WTC11 (cell line): Measurements from ENCODE around the gene SLC35F1. TPM values are rescaled to one million over a fixed set of nuclear protein-coding genes. Genes with fewer than 3 reads are reported as not detected.
A peak's percentile ranks its signal among the peaks of the same experiment; 100 is the strongest.

Source experiments
- ATAC-seq: fragments of 200-7000 bp; cut with Tn5 transposase; 2 replicates; pipeline ENCODE4 v1.10.0; 2021; ENCODE audit warnings: mild to moderate bottlenecking, moderate library complexity
- CTCF ChIA-PET: fragments of 300-600 bp; sonication (Branson Sonifier 250); formaldehyde crosslinking; loops from one replicate; lab custom pipeline; 2021; ENCODE audit warnings: antibody characterized with exemption; lab: Charles Lee
- POLR2A ChIA-PET: fragments of 350-600 bp; sonication (Branson Sonifier 250); formaldehyde crosslinking; loops from one replicate; lab custom pipeline; 2021; ENCODE audit warnings: antibody characterized with exemption; lab: Charles Lee
- DNase-seq: peaks from one replicate; pipeline ENCODE4 v3.0.0; 2021; ENCODE audit warnings: low spot score
- H3K27ac Mint-ChIP-seq: 2 replicates; pipeline ENCODE4 v1.8.0; 2021; ENCODE audit warnings: mixed read lengths
- H3K27me3 Mint-ChIP-seq: 2 replicates; pipeline ENCODE4 v1.8.0; 2021; ENCODE audit warnings: low read depth, mild to moderate bottlenecking, moderate library complexity, mixed read lengths
- H3K36me3 Mint-ChIP-seq: 2 replicates; pipeline ENCODE4 v1.8.0; 2021; ENCODE audit warnings: mixed read lengths
- H3K4me1 Mint-ChIP-seq: 2 replicates; pipeline ENCODE4 v1.8.0; 2022; ENCODE audit warnings: mixed read lengths
- H3K4me3 Mint-ChIP-seq: 2 replicates; pipeline ENCODE4 v1.8.0; 2021; ENCODE audit warnings: mild to moderate bottlenecking, moderate library complexity, mixed read lengths
- H3K9me3 Mint-ChIP-seq: 2 replicates; pipeline ENCODE4 v1.8.0; 2021; ENCODE audit warnings: mixed read lengths
- CBFB ChIP-seq: sonication (generic); formaldehyde crosslinking; IDR thresholded peaks from 2 replicates; pipeline ENCODE4 v1.8.1; 2022; ENCODE audit warnings: mild to moderate bottlenecking, low read depth, missing genetic modification reagents
- CREB1 ChIP-seq: sonication (generic); formaldehyde crosslinking; IDR thresholded peaks from 2 replicates; pipeline ENCODE4 v1.8.0; 2023; ENCODE audit warnings: mild to moderate bottlenecking, missing genetic modification reagents
- CREM ChIP-seq: sonication (generic); formaldehyde crosslinking; IDR thresholded peaks from 2 replicates; pipeline ENCODE4 v1.8.1; 2022; ENCODE audit warnings: mild to moderate bottlenecking, missing genetic modification reagents, moderate library complexity
- ELF4 ChIP-seq: sonication (generic); formaldehyde crosslinking; IDR thresholded peaks from 2 replicates; pipeline ENCODE4 v1.8.1; 2022; ENCODE audit warnings: low read depth, mild to moderate bottlenecking, moderate library complexity, missing genetic modification reagents
- ESRRA ChIP-seq: sonication (generic); formaldehyde crosslinking; IDR thresholded peaks from 2 replicates; pipeline ENCODE4 v1.8.1; 2022; ENCODE audit warnings: mild to moderate bottlenecking, missing genetic modification reagents, borderline replicate concordance
- HMGA2 ChIP-seq: fragments of 250-450 bp; sonication (Bioruptor Pico); IDR thresholded peaks from 2 replicates; pipeline ENCODE4 v1.4.0; 2021; ENCODE audit warnings: mild to moderate bottlenecking, moderate library complexity
- IRF2 ChIP-seq: sonication (generic); formaldehyde crosslinking; IDR thresholded peaks from 2 replicates; pipeline ENCODE4 v1.8.0; 2022; ENCODE audit warnings: low read depth, missing genetic modification reagents, borderline replicate concordance
- JUN ChIP-seq: sonication (generic); formaldehyde crosslinking; IDR thresholded peaks from 2 replicates; pipeline ENCODE4 v1.8.0; 2023; ENCODE audit warnings: mild to moderate bottlenecking, missing genetic modification reagents
- KAT7 ChIP-seq: sonication (generic); formaldehyde crosslinking; IDR thresholded peaks from 2 replicates; pipeline ENCODE4 v1.8.1; 2023; ENCODE audit warnings: missing genetic modification reagents, mild to moderate bottlenecking, borderline replicate concordance
- MXD4 ChIP-seq: fragments of 250-450 bp; sonication (Bioruptor Pico); IDR thresholded peaks from 2 replicates; pipeline ENCODE4 v1.8.0; 2021; ENCODE audit warnings: mild to moderate bottlenecking, moderate library complexity, borderline replicate concordance
- MYBL2 ChIP-seq: sonication (generic); formaldehyde crosslinking; IDR thresholded peaks from 2 replicates; pipeline ENCODE4 v1.8.1; 2023; ENCODE audit warnings: mild to moderate bottlenecking, moderate library complexity, missing genetic modification reagents
- OVOL2 ChIP-seq: fragments of 250-450 bp; sonication (Bioruptor Pico); IDR thresholded peaks from 2 replicates; pipeline ENCODE4 v1.9.0; 2021; ENCODE audit warnings: mild to moderate bottlenecking, borderline replicate concordance
- SMAD3 ChIP-seq: sonication (generic); formaldehyde crosslinking; IDR thresholded peaks from 2 replicates; pipeline ENCODE4 v1.8.0; 2022; ENCODE audit warnings: missing genetic modification reagents, mild to moderate bottlenecking, borderline replicate concordance
- SP1 ChIP-seq: sonication (generic); formaldehyde crosslinking; conservative IDR thresholded peaks from 2 replicates; pipeline ENCODE4 v1.8.1; 2022; ENCODE audit warnings: missing genetic modification reagents
- TEAD4 ChIP-seq: sonication (generic); formaldehyde crosslinking; IDR thresholded peaks from 2 replicates; pipeline ENCODE4 v1.8.0; 2022; ENCODE audit warnings: mild to moderate bottlenecking, missing genetic modification reagents
- ZNF671 ChIP-seq: fragments of 250-450 bp; sonication (Bioruptor Pico); IDR thresholded peaks from 2 replicates; pipeline ENCODE4 v1.8.0; 2021; ENCODE audit warnings: mild to moderate bottlenecking
- total RNA-seq: library from RNA; stranded (reverse); gene quantifications from 3 replicates; pipeline ENCODE4 v1.2.3, GENCODE V29; 2021
- TF ChIP-seq, protein P1 (sequence below): sonication (generic); formaldehyde crosslinking; IDR thresholded peaks from 2 replicates; pipeline ENCODE4 v1.8.1; 2022; ENCODE audit warnings: missing genetic modification reagents, borderline replicate concordance
- TF ChIP-seq, protein P2 (sequence below): sonication (generic); formaldehyde crosslinking; IDR thresholded peaks from 2 replicates; pipeline ENCODE4 v1.8.1; 2023; ENCODE audit warnings: mild to moderate bottlenecking, missing genetic modification reagents, moderate library complexity
- TF ChIP-seq, protein P3 (sequence below): fragments of 250-450 bp; sonication (Bioruptor Pico); IDR thresholded peaks from 2 replicates; pipeline ENCODE4 v1.9.0; 2021; ENCODE audit warnings: mild to moderate bottlenecking
- TF ChIP-seq, protein P4 (sequence below): fragments of 250-450 bp; sonication (Bioruptor Pico); conservative IDR thresholded peaks from 2 replicates; pipeline ENCODE4 v1.9.0; 2021; ENCODE audit warnings: mild to moderate bottlenecking
- TF ChIP-seq, protein P5 (sequence below): fragments of 250-450 bp; sonication (Bioruptor Pico); IDR thresholded peaks from 2 replicates; pipeline ENCODE4 v2.1.2; 2022; ENCODE audit warnings: mild to moderate bottlenecking, moderate library complexity
- TF ChIP-seq, protein P6 (sequence below): fragments of 200-600 bp; IDR thresholded peaks from 2 replicates; pipeline ENCODE4 v1.8.0; 2022; ENCODE audit warnings: antibody characterized with exemption
- TF ChIP-seq, protein P7 (sequence below): sonication (generic); formaldehyde crosslinking; IDR thresholded peaks from 2 replicates; pipeline ENCODE4 v1.8.1; 2022; ENCODE audit warnings: low read depth, missing genetic modification reagents, borderline replicate concordance

The SLC35F1 gene
- total RNA-seq, 1 experiment from 2014 or later, result 11.0 TPM

DNA sequence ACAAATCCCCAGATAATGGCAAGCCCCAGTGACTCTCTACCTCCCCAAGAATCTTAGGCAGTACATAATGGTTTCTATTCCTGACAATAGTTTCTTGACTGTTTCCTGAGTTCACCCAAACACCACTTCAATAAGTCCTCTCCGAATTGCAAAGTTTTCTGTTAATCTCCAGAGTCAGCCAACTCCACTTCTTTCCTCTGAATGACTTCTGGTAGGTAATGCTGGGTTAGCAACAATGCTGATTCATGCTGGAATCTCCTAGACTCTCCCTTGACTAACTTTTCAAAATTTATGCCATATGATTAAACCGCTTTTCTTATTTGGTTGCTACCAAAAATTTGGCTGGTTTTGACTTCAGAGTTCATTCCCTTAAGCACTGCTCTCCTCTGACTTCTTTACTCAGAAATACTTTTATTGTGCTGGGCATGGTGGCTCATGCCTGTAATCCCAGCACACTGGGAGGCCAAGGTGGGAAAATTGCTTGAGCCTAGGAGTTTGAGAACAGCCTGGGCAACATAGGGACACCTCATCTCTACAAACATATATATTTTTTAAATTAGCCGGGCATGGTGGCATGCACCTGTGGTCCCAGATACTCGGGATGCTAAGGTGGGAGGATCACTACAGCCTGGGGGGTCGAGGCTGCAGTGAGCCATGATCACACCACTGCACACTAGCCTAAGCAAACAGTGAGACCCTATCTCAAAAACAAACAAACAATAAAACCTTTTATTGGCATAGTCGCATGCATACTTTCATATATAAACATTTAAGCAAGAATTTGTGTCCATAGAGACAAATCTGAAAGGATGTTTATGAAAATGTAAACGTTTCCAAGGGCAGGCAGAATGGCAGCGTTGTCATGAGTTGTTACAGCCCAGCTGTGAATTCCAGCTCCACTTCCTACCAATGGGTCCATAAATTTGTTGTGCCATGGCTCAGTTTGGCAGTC lies 391.7 kb downstream of the SLC35F1 start:
- 0 out of 2 replicates have a peak overlapping the region, but pooled peaks have one; percentile 37 for H3K27ac Mint-ChIP-seq
- no peaks in the 10 kb centered on the region for H3K27me3 Mint-ChIP-seq
- no peak for TF ChIP-seq ELF4 (CRISPR knock-in tag)
- TF ChIP-seq TEAD4, result no peak
- TF ChIP-seq ESRRA (CRISPR knock-in tag), result no peak
- TF ChIP-seq, protein P1, sequence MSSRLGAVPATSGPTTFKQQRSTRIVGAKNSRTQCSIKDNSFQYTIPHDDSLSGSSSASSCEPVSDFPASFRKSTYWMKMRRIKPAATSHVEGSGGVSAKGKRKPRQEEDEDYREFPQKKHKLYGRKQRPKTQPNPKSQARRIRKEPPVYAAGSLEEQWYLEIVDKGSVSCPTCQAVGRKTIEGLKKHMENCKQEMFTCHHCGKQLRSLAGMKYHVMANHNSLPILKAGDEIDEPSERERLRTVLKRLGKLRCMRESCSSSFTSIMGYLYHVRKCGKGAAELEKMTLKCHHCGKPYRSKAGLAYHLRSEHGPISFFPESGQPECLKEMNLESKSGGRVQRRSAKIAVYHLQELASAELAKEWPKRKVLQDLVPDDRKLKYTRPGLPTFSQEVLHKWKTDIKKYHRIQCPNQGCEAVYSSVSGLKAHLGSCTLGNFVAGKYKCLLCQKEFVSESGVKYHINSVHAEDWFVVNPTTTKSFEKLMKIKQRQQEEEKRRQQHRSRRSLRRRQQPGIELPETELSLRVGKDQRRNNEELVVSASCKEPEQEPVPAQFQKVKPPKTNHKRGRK, result no peak
- TF ChIP-seq, protein P2, sequence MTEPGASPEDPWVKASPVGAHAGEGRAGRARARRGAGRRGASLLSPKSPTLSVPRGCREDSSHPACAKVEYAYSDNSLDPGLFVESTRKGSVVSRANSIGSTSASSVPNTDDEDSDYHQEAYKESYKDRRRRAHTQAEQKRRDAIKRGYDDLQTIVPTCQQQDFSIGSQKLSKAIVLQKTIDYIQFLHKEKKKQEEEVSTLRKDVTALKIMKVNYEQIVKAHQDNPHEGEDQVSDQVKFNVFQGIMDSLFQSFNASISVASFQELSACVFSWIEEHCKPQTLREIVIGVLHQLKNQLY (CRISPR knock-in tag), result no peak
- TF ChIP-seq, protein P3, sequence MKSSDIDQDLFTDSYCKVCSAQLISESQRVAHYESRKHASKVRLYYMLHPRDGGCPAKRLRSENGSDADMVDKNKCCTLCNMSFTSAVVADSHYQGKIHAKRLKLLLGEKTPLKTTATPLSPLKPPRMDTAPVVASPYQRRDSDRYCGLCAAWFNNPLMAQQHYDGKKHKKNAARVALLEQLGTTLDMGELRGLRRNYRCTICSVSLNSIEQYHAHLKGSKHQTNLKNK (CRISPR knock-in tag), result no peak
- no peak for TF ChIP-seq SP1 (CRISPR knock-in tag)
- TF ChIP-seq, protein P4, sequence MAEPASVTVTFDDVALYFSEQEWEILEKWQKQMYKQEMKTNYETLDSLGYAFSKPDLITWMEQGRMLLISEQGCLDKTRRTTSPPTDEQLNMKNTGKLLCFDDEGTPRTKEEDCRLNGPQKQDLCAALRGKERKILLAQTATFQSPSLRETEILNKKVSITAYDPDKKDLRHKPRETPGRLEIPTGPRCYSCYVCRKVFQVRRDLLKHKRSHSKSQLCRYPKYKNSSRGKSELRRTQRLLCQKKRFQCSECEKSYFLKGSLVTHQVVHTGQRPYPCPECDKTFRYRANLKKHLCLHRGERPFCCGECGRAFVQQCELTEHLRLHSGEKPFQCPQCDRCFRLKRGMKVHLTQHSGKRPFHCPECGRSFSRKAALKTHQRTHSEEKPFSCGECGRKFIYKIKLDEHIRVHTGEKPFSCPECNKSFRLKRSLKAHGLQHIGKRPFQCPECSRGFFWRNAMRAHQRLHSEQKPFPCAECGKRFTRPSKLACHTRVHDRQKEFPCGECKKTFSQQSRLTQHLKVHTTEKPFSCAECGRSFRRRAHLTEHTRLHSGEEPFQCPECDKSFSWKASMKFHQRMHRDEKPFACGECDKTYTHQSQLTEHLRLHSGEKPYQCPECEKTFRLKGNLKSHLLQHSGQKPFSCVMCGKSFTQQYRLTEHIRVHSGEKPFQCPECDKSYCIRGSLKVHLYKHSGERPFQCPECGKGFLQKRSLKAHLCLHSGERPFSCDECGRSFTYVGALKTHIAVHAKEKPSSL (CRISPR knock-in tag), result no peak
- no peak for TF ChIP-seq JUN (CRISPR knock-in tag)
- TF ChIP-seq HMGA2 (CRISPR knock-in tag), result no peak
- TF ChIP-seq, protein P5, sequence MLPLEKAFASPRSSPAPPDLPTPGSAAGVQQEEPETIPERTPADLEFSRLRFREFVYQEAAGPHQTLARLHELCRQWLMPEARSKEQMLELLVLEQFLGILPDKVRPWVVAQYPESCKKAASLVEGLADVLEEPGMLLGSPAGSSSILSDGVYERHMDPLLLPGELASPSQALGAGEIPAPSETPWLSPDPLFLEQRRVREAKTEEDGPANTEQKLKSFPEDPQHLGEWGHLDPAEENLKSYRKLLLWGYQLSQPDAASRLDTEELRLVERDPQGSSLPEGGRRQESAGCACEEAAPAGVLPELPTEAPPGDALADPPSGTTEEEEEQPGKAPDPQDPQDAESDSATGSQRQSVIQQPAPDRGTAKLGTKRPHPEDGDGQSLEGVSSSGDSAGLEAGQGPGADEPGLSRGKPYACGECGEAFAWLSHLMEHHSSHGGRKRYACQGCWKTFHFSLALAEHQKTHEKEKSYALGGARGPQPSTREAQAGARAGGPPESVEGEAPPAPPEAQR (CRISPR knock-in tag), result no peak
- TF ChIP-seq SMAD3, result no peak
- TF ChIP-seq ZNF671, result no peak
- TF ChIP-seq, protein P6, sequence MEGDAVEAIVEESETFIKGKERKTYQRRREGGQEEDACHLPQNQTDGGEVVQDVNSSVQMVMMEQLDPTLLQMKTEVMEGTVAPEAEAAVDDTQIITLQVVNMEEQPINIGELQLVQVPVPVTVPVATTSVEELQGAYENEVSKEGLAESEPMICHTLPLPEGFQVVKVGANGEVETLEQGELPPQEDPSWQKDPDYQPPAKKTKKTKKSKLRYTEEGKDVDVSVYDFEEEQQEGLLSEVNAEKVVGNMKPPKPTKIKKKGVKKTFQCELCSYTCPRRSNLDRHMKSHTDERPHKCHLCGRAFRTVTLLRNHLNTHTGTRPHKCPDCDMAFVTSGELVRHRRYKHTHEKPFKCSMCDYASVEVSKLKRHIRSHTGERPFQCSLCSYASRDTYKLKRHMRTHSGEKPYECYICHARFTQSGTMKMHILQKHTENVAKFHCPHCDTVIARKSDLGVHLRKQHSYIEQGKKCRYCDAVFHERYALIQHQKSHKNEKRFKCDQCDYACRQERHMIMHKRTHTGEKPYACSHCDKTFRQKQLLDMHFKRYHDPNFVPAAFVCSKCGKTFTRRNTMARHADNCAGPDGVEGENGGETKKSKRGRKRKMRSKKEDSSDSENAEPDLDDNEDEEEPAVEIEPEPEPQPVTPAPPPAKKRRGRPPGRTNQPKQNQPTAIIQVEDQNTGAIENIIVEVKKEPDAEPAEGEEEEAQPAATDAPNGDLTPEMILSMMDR, result no peak
- CTCF ChIA-PET, result no interaction called here
- ATAC-seq (no peak), DNase-seq (no peak)
- no peak overlapping the region for H3K4me3 Mint-ChIP-seq
- H3K4me1 Mint-ChIP-seq, result peaks cover 15% of the 10 kb centered on the region
- peaks cover 8% of the 10 kb centered on the region for H3K9me3 Mint-ChIP-seq
- peaks cover 6% of the 10 kb centered on the region; the same call in 1 of the 2 replicates for H3K36me3 Mint-ChIP-seq
- POLR2A ChIA-PET, result no interaction called here

DNA sequence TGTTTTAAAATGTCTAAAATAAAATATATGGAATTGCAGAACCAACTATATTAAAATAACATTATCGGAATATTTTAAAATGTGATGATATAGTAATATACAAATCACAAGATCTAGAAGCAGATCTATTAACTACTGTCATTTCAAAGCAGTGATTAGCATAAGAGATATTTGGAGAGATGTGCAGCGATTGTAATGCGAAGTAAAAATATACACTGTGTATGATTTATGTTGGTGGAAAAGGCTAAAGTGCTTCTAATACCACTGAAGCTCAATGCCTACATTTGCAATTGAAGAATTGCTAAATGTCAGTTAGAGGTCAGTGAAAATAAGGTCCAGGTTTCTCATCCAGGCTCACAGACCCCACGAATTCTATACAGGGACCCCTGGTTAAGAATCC lies 392.4 kb downstream of the SLC35F1 start:
- peaks cover 6% of the 10 kb centered on the region; the same call in 1 of the 2 replicates for H3K36me3 Mint-ChIP-seq
- H3K27ac Mint-ChIP-seq, result no peak overlapping the region
- CTCF ChIA-PET, result no interaction called here
- H3K4me3 Mint-ChIP-seq, result no peak overlapping the region
- peaks cover 8% of the 10 kb centered on the region for H3K9me3 Mint-ChIP-seq
- no peaks in the 10 kb centered on the region for H3K27me3 Mint-ChIP-seq
- POLR2A ChIA-PET, result no interaction called here
- H3K4me1 Mint-ChIP-seq, result peaks cover 15% of the 10 kb centered on the region
- no peak for ATAC-seq
- no peak for DNase-seq
- TF ChIP-seq, protein P2 (CRISPR knock-in tag), result no peak
- TF ChIP-seq OVOL2 (CRISPR knock-in tag) (no peak), MYBL2 (CRISPR knock-in tag) (no peak), IRF2 (CRISPR knock-in tag) (no peak), MXD4 (no peak), CREB1 (CRISPR knock-in tag) (no peak), CREM (no peak), KAT7 (CRISPR knock-in tag) (no peak), CBFB (CRISPR knock-in tag) (no peak)
- TF ChIP-seq, protein P7, sequence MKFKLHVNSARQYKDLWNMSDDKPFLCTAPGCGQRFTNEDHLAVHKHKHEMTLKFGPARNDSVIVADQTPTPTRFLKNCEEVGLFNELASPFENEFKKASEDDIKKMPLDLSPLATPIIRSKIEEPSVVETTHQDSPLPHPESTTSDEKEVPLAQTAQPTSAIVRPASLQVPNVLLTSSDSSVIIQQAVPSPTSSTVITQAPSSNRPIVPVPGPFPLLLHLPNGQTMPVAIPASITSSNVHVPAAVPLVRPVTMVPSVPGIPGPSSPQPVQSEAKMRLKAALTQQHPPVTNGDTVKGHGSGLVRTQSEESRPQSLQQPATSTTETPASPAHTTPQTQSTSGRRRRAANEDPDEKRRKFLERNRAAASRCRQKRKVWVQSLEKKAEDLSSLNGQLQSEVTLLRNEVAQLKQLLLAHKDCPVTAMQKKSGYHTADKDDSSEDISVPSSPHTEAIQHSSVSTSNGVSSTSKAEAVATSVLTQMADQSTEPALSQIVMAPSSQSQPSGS (CRISPR knock-in tag), result no peak
